ENCODE results near the gene ZFP62.

GRCh38 chr5:180811623-180812124 lies 49.4 kb downstream of the ZFP62 start:
- TF ChIP-seq, protein P1, sequence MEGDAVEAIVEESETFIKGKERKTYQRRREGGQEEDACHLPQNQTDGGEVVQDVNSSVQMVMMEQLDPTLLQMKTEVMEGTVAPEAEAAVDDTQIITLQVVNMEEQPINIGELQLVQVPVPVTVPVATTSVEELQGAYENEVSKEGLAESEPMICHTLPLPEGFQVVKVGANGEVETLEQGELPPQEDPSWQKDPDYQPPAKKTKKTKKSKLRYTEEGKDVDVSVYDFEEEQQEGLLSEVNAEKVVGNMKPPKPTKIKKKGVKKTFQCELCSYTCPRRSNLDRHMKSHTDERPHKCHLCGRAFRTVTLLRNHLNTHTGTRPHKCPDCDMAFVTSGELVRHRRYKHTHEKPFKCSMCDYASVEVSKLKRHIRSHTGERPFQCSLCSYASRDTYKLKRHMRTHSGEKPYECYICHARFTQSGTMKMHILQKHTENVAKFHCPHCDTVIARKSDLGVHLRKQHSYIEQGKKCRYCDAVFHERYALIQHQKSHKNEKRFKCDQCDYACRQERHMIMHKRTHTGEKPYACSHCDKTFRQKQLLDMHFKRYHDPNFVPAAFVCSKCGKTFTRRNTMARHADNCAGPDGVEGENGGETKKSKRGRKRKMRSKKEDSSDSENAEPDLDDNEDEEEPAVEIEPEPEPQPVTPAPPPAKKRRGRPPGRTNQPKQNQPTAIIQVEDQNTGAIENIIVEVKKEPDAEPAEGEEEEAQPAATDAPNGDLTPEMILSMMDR (IDR thresholded peaks at IDR 0.05): no peak
- TF ChIP-seq POLR2A (IDR thresholded peaks at IDR 0.05): no peak

Data from uterus (tissue), 2 donors.